GM23338 (cell line): ENCODE data around the gene ZC3H12C. TPM values are rescaled to one million over a fixed set of nuclear protein-coding genes. Genes with fewer than 3 reads are reported as not detected.

Experiments used
- ATAC-seq: fragments of 200-7000 bp; cut with Tn5 transposase; 3 replicates; pipeline ENCODE4 v1.9.1; 2020
- DNase-seq: peaks from one replicate; pipeline ENCODE4 v3.0.0-alpha.2; 2015; ENCODE audit warnings: low spot score
- H2AFZ ChIP-seq: fragments of 200-600 bp; sonication (generic); 2 replicates; pipeline ENCODE4 v1.8.0; 2016; ENCODE audit warnings: antibody characterized with exemption, mild to moderate bottlenecking, moderate library complexity
- H3F3A ChIP-seq: fragments of 200-600 bp; sonication (generic); replicated peaks from 2 replicates; pipeline ENCODE4 v1.8.0; 2017; ENCODE audit warnings: antibody characterized with exemption, mixed run types, low read depth
- H3K27ac ChIP-seq: fragments of 200-600 bp; sonication (generic); 2 replicates; pipeline ENCODE4 v1.6.1; 2016; ENCODE audit warnings: low read depth
- H3K27me3 ChIP-seq: fragments of 200-600 bp; sonication (generic); 2 replicates; pipeline ENCODE4 v1.8.0; 2016; ENCODE audit warnings: mild to moderate bottlenecking, mixed run types, moderate library complexity; ENCODE audit not compliant: insufficient read depth
- H3K36me3 ChIP-seq: fragments of 200-600 bp; sonication (generic); 2 replicates; pipeline ENCODE4 v1.8.0; 2016; ENCODE audit warnings: mild to moderate bottlenecking; ENCODE audit not compliant: insufficient read depth
- H3K4me1 ChIP-seq: fragments of 200-600 bp; sonication (generic); 2 replicates; pipeline ENCODE4 v1.8.0; 2016; ENCODE audit warnings: mild to moderate bottlenecking, moderate library complexity; ENCODE audit not compliant: insufficient read depth
- H3K4me2 ChIP-seq: fragments of 200-600 bp; sonication (generic); 2 replicates; pipeline ENCODE4 v1.7.1; 2017; ENCODE audit warnings: mixed run types
- H3K4me3 ChIP-seq: fragments of 200-600 bp; sonication (generic); 2 replicates; pipeline ENCODE4 v1.6.1; 2016; ENCODE audit warnings: mixed run types
- H3K79me2 ChIP-seq: fragments of 200-600 bp; sonication (generic); replicated peaks from 2 replicates; pipeline ENCODE4 v1.8.0; 2017; ENCODE audit warnings: mild to moderate bottlenecking; ENCODE audit not compliant: insufficient read depth
- H3K9me2 ChIP-seq: fragments of 200-600 bp; sonication (generic); 2 replicates; pipeline ENCODE4 v1.8.0; 2017; ENCODE audit not compliant: insufficient read depth
- H4K20me1 ChIP-seq: fragments of 200-600 bp; sonication (generic); replicated peaks from 2 replicates; pipeline ENCODE4 v1.8.0; 2017; ENCODE audit warnings: mild to moderate bottlenecking; ENCODE audit not compliant: insufficient read depth
- H3K27ac Mint-ChIP-seq: 2 replicates; pipeline ENCODE4 v1.8.0; 2020; ENCODE audit warnings: inconsistent platforms, mild to moderate bottlenecking, moderate library complexity, mixed read lengths
- H3K27me3 Mint-ChIP-seq: 3 replicates; pipeline ENCODE4 v1.8.0; 2022; ENCODE audit warnings: low read depth, mild to moderate bottlenecking, moderate library complexity, mixed read lengths, inconsistent platforms; ENCODE audit not compliant: insufficient read depth, poor library complexity
- H3K36me3 Mint-ChIP-seq: 3 replicates; pipeline ENCODE4 v1.8.0; 2021; ENCODE audit warnings: low read depth, mild to moderate bottlenecking, inconsistent platforms, moderate library complexity, mixed read lengths
- H3K4me1 Mint-ChIP-seq: 3 replicates; pipeline ENCODE4 v1.8.0; 2020; ENCODE audit warnings: mild to moderate bottlenecking, inconsistent platforms, mixed read lengths
- H3K4me3 Mint-ChIP-seq: 3 replicates; pipeline ENCODE4 v1.8.0; 2021; ENCODE audit warnings: moderate library complexity, mild to moderate bottlenecking, inconsistent platforms, mixed read lengths
- H3K9me3 Mint-ChIP-seq: 3 replicates; pipeline ENCODE4 v1.8.0; 2020; ENCODE audit warnings: moderate library complexity, mild to moderate bottlenecking, inconsistent platforms, mixed read lengths
- EZH2 ChIP-seq: fragments of 200-600 bp; sonication (generic); IDR thresholded peaks from one replicate; pipeline ENCODE4 v1.8.0; 2017; ENCODE audit warnings: antibody characterized with exemption, mild to moderate bottlenecking, low read depth; ENCODE audit not compliant: unreplicated experiment
- EZH2phosphoT487 ChIP-seq: fragments of 200-600 bp; sonication (generic); IDR thresholded peaks from one replicate; pipeline ENCODE4 v1.8.1; 2018; ENCODE audit warnings: antibody characterized with exemption; ENCODE audit not compliant: unreplicated experiment
- JUNB ChIP-seq: IDR thresholded peaks from one replicate; pipeline ENCODE4 v1.6.1; 2016; ENCODE audit warnings: antibody characterized with exemption; ENCODE audit not compliant: unreplicated experiment
- NANOG ChIP-seq: IDR thresholded peaks from 2 replicates; pipeline ENCODE4 v1.6.1; 2016; ENCODE audit warnings: antibody characterized with exemption, borderline replicate concordance
- POLR2AphosphoS5 ChIP-seq: IDR thresholded peaks from 2 replicates; pipeline ENCODE4 v1.6.1; 2016; ENCODE audit warnings: antibody characterized with exemption, low read depth
- STAT1 ChIP-seq: IDR thresholded peaks from one replicate; pipeline ENCODE4 v1.6.1; 2016; ENCODE audit warnings: antibody characterized with exemption; ENCODE audit not compliant: unreplicated experiment
- ZNF114 ChIP-seq: fragments of 250-450 bp; sonication (Bioruptor Pico); IDR thresholded peaks from 2 replicates; pipeline ENCODE4 v1.5.0; 2020; ENCODE audit warnings: mild to moderate bottlenecking, moderate library complexity
- polyA plus RNA-seq: library from polyadenylated mRNA; unstranded; fragments of >200 nt; fragmentation: Nextera tagmentation; extraction: Ambion mirVana; gene quantifications from 2 replicates; pipeline ENCODE4 v1.2.1, GENCODE V29; 2016
- total RNA-seq: library from RNA; depleted of rRNA; stranded (reverse); fragments of >200 nt; shearing (Covaris generic); gene quantifications from 2 replicates; pipeline ENCODE4 v1.2.3, GENCODE V29; 2014
- TF ChIP-seq, protein P1 (sequence below): fragments of 250-450 bp; sonication (Bioruptor Pico); IDR thresholded peaks from 2 replicates; pipeline ENCODE4 v1.5.0; 2020; ENCODE audit warnings: mild to moderate bottlenecking, moderate library complexity
- TF ChIP-seq, protein P2 (sequence below): IDR thresholded peaks from 2 replicates; pipeline ENCODE4 v1.6.1; 2016; ENCODE audit warnings: antibody characterized with exemption

The ZC3H12C gene
- total and polyA plus RNA-seq, 2 experiments from 2014 or later, result 0.55 to 2.4 TPM

DNA sequence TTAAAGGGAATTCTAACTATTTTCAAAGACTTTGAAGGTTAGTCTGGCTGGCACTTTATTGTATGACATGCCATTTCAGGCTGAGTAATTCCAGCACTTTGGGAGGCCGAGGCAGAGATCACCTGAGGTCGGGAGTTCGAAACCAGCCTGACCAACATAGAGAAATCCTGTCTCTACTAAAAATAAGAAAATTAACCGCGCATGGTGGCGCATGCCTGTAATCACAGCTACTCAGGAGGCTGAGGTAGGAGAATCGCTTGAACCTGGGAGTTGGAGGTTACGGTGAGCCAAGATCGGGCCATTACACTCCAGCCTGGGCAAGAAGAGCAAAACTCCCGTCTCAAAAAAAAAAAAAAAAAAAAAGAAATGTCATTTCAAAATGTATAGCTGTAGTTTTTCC is 107.6 kb downstream of the ZC3H12C start (continued):
- TF ChIP-seq, protein P1, sequence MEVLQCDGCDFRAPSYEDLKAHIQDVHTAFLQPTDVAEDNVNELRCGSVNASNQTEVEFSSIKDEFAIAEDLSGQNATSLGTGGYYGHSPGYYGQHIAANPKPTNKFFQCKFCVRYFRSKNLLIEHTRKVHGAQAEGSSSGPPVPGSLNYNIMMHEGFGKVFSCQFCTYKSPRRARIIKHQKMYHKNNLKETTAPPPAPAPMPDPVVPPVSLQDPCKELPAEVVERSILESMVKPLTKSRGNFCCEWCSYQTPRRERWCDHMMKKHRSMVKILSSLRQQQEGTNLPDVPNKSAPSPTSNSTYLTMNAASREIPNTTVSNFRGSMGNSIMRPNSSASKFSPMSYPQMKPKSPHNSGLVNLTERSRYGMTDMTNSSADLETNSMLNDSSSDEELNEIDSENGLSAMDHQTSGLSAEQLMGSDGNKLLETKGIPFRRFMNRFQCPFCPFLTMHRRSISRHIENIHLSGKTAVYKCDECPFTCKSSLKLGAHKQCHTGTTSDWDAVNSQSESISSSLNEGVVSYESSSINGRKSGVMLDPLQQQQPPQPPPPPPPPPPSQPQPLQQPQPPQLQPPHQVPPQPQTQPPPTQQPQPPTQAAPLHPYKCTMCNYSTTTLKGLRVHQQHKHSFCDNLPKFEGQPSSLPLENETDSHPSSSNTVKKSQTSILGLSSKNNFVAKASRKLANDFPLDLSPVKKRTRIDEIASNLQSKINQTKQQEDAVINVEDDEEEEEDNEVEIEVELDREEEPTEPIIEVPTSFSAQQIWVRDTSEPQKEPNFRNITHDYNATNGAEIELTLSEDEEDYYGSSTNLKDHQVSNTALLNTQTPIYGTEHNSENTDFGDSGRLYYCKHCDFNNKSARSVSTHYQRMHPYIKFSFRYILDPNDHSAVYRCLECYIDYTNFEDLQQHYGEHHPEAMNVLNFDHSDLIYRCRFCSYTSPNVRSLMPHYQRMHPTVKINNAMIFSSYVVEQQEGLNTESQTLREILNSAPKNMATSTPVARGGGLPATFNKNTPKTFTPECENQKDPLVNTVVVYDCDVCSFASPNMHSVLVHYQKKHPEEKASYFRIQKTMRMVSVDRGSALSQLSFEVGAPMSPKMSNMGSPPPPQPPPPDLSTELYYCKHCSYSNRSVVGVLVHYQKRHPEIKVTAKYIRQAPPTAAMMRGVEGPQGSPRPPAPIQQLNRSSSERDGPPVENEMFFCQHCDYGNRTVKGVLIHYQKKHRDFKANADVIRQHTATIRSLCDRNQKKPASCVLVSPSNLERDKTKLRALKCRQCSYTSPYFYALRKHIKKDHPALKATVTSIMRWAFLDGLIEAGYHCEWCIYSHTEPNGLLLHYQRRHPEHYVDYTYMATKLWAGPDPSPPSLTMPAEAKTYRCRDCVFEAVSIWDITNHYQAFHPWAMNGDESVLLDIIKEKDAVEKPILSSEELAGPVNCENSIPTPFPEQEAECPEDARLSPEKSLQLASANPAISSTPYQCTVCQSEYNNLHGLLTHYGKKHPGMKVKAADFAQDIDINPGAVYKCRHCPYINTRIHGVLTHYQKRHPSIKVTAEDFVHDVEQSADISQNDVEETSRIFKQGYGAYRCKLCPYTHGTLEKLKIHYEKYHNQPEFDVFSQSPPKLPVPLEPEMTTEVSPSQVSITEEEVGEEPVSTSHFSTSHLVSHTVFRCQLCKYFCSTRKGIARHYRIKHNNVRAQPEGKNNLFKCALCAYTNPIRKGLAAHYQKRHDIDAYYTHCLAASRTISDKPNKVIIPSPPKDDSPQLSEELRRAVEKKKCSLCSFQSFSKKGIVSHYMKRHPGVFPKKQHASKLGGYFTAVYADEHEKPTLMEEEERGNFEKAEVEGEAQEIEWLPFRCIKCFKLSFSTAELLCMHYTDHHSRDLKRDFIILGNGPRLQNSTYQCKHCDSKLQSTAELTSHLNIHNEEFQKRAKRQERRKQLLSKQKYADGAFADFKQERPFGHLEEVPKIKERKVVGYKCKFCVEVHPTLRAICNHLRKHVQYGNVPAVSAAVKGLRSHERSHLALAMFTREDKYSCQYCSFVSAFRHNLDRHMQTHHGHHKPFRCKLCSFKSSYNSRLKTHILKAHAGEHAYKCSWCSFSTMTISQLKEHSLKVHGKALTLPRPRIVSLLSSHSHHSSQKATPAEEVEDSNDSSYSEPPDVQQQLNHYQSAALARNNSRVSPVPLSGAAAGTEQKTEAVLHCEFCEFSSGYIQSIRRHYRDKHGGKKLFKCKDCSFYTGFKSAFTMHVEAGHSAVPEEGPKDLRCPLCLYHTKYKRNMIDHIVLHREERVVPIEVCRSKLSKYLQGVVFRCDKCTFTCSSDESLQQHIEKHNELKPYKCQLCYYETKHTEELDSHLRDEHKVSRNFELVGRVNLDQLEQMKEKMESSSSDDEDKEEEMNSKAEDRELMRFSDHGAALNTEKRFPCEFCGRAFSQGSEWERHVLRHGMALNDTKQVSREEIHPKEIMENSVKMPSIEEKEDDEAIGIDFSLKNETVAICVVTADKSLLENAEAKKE (CRISPR knock-in tag), result no peak
- no peak for TF ChIP-seq STAT1
- no peak for TF ChIP-seq EZH2phosphoT487
- TF ChIP-seq NANOG, result no peak
- TF ChIP-seq, protein P2, sequence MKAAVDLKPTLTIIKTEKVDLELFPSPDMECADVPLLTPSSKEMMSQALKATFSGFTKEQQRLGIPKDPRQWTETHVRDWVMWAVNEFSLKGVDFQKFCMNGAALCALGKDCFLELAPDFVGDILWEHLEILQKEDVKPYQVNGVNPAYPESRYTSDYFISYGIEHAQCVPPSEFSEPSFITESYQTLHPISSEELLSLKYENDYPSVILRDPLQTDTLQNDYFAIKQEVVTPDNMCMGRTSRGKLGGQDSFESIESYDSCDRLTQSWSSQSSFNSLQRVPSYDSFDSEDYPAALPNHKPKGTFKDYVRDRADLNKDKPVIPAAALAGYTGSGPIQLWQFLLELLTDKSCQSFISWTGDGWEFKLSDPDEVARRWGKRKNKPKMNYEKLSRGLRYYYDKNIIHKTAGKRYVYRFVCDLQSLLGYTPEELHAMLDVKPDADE, result no peak

DNA sequence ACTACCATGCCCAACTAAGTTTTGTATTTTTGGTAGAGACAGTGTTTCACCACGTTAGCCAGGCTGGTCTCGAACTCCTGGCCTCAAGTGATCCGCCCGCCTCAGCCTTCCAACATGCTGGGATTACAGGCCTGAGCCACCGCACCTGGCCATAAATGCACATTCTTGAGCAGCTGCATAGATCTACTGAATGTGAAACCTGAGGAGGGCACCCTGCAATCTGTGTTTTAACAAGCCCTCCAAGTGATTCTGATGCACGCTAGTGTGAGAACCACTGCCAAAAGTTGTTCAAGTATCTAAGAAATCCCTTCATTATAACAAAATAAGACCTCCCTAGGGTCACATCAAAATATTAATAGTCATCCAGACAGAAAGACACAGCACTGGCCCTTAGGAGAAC is 113.9 kb downstream of the ZC3H12C start:
- Histone ChIP-seq H3K36me3 (no peaks in the 10 kb centered on the region), H3K4me1 (no peaks in the 10 kb centered on the region; the same call in 1 of the 2 replicates), H3K9me2 (no peaks in the 10 kb centered on the region), H3K4me2 (no peak overlapping the region), H3K79me2 (no peaks in the 10 kb centered on the region), H3K27me3 (no peaks in the 10 kb centered on the region), H3K27ac (no peak overlapping the region), H3F3A (0 out of 2 replicates have a peak, but pooled peaks cover 5% of the 10 kb centered on the region), H4K20me1 (no peaks in the 10 kb centered on the region), H3K4me3 (no peak overlapping the region), H2AFZ (no peak overlapping the region)
- H3K9me3 Mint-ChIP-seq, result peaks cover 5% of the 10 kb centered on the region; the same call in 2 of the 3 replicates
- peaks cover 15% of the 10 kb centered on the region for H3K4me1 Mint-ChIP-seq
- no peak for ATAC-seq
- peak; percentile 36 for DNase-seq
- H3K27ac Mint-ChIP-seq, result no peak overlapping the region
- no peak overlapping the region for H3K4me3 Mint-ChIP-seq
- H3K36me3 Mint-ChIP-seq, result peaks cover 4% of the 10 kb centered on the region; the same call in 2 of the 3 replicates
- peaks cover 4% of the 10 kb centered on the region for H3K27me3 Mint-ChIP-seq
- TF ChIP-seq ZNF114 (CRISPR knock-in tag) (no peak), JUNB (no peak), NANOG (no peak), POLR2AphosphoS5 (no peak), STAT1 (no peak), EZH2 (no peak)
- TF ChIP-seq, protein P1 (CRISPR knock-in tag), result no peak
